GM19328 (cell line): ENCODE results near the gene SLC7A6.

Source experiments
- ATAC-seq: cut with Tn5 transposase; IDR thresholded peaks from one replicate; pipeline ENCODE4 v1.9.1; 2021; ENCODE audit warnings: mild to moderate bottlenecking, moderate library complexity; ENCODE audit not compliant: unreplicated experiment

SLC7A6 gene

GRCh38 chr16:68264128-68265077 lies at the start of gene SLC7A6:
TSS of gene SLC7A6 (plus strand) at chr16:68264526. CDS start at chr16:68274727, 10,201 bp downstream.
- peak; percentile 52 for ATAC-seq

GRCh38 chr16:68214726-68215125 lies 49.6 kb upstream of the SLC7A6 start:
- no peak for ATAC-seq

- ATAC-seq: no peak
These were observed 49.0 kb upstream of the SLC7A6 start for GRCh38 chr16:68215302-68215701.

- ATAC-seq: no peak
These were observed 48.1 kb upstream of the SLC7A6 start for GRCh38 chr16:68216240-68216639.

GRCh38 chr16:68217506-68217905 lies 46.8 kb upstream of the SLC7A6 start:
- no peak for ATAC-seq

- ATAC-seq: no peak
These were observed 44.5 kb upstream of the SLC7A6 start for GRCh38 chr16:68219725-68220351.

GRCh38 chr16:68223072-68223471 lies 41.3 kb upstream of the SLC7A6 start:
- ATAC-seq: no peak

- ATAC-seq: no peak
These were observed 38.2 kb upstream of the SLC7A6 start for GRCh38 chr16:68226116-68226515.

- no peak for ATAC-seq
These were observed 37.0 kb upstream of the SLC7A6 start for GRCh38 chr16:68227183-68227793.

GRCh38 chr16:68227850-68228553 lies 36.3 kb upstream of the SLC7A6 start:
- no peak for ATAC-seq

- ATAC-seq: no peak
These were observed 35.7 kb upstream of the SLC7A6 start for GRCh38 chr16:68228652-68229051.

GRCh38 chr16:68229431-68230175 lies 34.7 kb upstream of the SLC7A6 start:
- ATAC-seq: no peak

- ATAC-seq: no peak
These were observed 34.2 kb upstream of the SLC7A6 start for GRCh38 chr16:68230176-68230571.

GRCh38 chr16:68230956-68231355 lies 33.4 kb upstream of the SLC7A6 start:
- ATAC-seq: no peak

- no peak for ATAC-seq
These were observed 32.8 kb upstream of the SLC7A6 start for GRCh38 chr16:68231384-68232136.

- ATAC-seq: no peak
These were observed 32.0 kb upstream of the SLC7A6 start for GRCh38 chr16:68232335-68232734.

GRCh38 chr16:68233085-68233834 lies 31.1 kb upstream of the SLC7A6 start:
- no peak for ATAC-seq

GRCh38 chr16:68233835-68234187 lies 30.5 kb upstream of the SLC7A6 start:
- no peak for ATAC-seq
